Inferior parietal cortex (tissue), 1 donor: Measurements from ENCODE around the gene MRPL1.

Source experiments
- DNase-seq: peaks from one replicate; pipeline ENCODE4 v3.0.0-alpha.2; 2016; ENCODE audit errors: extremely low spot score

The MRPL1 gene

DNA sequence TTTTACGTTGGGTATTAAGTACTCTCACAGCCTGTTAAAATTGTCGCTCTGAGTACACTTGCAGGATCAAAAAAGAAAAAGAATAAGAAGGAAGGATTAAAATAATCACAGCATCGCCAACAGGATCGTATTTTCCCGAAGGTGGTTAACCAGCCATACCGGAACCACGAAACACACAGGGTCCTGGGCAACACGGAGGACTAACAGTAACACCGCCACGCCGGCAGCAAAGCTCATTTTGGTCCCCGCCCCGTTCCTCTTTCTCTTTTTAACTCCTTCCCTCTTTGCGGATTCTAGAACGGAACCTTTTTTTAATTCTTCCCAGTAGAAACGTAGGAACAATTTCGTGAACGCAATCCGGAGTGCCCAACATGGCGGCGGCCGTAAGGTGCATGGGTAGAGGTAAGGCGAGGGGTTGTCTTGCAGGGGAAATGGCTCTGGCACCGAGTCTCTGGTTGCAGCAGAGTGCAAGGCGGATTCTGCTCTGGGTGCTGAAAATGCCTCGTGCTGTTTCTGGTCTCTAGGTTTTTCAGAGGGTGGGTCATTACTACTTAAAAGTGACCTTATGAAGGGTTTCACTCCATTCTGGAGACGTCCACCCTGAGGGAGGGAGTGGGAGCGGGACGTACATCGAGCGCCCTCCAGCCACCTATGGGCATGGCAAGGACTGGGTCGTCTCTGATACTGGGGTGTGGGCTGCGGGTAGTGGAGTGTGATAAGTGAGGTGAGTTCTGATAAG lies at the start of gene MRPL1:
Gene MRPL1 (plus strand): TSS at position 353 of the 739 bp plus-strand sequence. CDS start 19 bp downstream, at position 372.
- peak; percentile 94 for DNase-seq

- no peak for DNase-seq
These were observed 47.0 kb upstream of the MRPL1 start for GRCh38 chr4:77815636-77816035.

GRCh38 chr4:77816546-77816945 lies 46.1 kb upstream of the MRPL1 start:
- no peak for DNase-seq

DNA sequence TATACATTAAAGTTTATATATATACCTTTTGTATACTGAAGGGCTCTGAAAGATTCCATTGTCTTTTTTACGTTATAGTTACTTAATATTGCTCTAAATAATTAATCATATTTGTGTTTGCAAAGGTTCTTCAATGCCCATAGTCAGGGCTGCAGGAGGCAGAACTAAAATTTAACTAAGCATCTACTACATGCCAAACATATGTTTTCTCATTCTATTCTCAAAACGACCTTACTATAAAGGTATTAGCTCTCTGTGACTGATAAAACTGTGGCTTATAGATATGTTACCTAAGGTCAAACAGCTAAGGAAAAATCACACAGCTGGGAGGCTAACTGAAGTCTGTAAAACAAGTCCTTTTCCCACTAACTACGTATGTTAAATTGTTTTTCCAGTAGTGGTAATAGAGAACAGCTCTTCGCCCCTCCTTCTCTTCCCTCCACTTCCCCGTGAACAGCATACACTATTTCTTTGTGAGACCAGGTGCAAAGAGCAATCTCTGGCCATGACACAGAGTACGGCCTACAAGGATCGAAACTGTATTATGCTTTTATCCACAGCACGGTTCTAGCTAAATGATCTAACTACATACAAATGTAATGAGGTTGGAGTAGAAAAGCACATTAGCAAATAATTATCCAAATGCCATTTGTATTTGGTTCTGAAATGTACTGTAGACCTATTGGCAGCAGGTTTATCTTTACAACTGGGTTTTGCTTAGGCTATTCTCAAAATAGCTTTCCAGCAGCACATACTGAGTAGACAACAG lies 45.1 kb upstream of the MRPL1 start:
- DNase-seq = peak; percentile 21

DNA sequence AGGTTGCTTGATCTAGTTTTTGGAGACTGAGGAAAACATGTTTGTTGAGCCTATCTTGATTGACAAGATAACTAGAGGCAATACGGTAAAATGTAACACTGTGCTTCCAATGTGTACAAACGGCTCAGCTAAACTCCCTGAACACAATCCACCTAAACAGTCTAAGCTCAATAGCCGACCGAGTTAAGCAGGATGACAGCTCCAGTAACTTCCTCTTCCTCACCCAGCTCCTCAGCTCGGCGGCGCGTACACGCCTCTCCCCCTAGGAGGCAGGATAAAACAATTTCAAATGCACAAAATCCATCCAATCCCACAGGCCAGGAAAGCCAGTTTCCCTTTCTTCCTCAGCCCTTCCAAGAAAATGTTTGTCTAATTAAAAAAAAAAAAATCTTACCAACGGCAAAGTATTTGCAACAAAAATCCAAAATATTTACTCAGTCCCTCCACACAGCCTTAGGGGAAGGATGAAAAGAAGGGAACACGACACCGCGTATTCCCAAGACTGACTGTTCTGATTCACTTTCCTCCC lies 44.5 kb upstream of the MRPL1 start:
- DNase-seq = peak; percentile 80

GRCh38 chr4:77818602-77819403 lies 43.8 kb upstream of the MRPL1 start, which contains the start of gene CNOT6L:
TSS of gene CNOT6L (minus strand) at chr4:77819368. CDS start at chr4:77819308, 60 bp downstream.
- DNase-seq = peak; percentile 55

DNA sequence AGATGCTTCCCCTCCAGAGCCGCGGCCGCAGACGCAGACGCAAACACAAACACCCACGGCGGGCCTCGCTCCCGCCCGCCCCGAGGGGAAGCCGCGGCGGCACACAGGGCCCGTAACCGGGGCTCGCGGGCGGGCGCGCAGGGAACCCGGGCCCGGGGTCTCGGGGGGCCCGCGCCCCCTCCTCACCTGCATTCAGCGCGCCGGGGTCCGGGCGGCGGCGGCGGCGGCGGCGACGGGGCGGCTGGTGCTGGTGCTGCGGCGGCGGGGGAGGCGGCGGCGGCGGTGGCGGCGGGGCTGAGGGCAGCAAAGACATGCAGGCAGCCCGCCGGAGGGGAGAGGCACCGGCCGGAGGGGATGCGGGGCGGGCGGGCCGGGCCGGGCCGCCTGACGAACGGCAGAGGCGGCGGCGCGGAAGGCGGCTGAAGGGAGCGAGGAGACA lies 43.2 kb upstream of the MRPL1 start:
- no peak for DNase-seq

DNA sequence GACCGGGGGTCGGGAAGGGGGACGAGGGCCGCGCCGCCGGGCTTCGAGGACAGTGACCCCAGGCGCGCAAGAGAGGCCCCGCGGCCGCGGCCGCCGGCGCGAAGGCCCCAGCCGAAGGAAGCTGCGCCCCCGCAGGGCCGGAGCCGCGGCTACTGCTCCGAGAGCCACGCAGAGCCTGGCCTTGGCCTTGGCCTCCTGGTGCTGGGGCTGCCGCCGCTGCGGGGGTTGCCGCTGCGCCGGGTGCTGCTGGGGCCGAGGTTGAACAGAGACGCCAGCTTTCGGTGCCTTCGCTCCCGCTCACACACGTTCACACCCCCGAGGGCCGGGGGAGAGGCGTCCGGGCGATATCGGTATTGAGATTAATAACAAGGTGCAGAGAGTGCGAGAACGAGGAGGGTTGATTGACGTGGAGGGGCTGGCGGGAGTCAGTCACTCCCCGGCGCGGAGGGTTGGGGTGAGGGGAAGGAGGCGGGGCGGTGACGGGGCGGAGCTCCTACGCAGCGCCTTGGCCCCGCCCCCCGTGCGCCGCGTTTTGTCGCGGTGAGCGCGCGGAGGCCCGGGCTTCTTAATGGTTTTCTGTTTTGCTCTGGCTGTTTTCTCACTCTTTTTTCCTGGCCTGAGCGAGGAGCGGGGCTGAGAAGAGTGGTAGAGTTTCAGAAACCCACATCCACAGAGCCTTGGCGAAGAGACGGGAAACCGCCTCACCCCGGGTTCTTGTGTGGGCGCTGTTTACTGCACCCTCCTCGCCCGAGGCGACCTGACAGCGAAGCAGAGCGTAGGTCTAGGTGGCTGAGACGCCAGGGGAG lies 42.6 kb upstream of the MRPL1 start:
- DNase-seq = peak; percentile 91

GRCh38 chr4:77820649-77821561 lies 41.7 kb upstream of the MRPL1 start:
- peak; percentile 48 for DNase-seq

- DNase-seq = no peak
These were observed 40.9 kb upstream of the MRPL1 start for GRCh38 chr4:77821775-77822174.

DNA sequence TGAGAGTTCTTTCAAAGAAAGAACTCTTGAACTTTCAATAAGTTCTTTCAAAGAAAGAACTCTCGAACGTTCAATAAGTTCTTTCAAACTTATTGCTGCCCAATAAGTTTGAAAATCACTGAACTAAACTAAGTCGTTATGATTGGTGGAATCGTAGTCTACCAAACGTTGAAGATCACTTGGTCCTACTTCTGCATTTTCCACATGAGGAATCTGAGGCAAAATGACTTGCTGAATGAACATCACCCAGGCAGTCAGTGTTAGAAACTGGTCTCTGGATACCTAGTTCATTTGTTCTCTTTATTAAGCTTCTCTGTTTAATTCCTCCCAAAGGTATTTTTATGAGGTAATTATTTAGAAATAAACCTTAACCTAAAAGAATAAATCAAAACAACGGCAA lies 36.4 kb upstream of the MRPL1 start:
- no peak for DNase-seq

GRCh38 chr4:77827343-77827742 lies 35.3 kb upstream of the MRPL1 start:
- DNase-seq = no peak

GRCh38 chr4:77833126-77833724 lies 29.4 kb upstream of the MRPL1 start:
- DNase-seq = no peak

GRCh38 chr4:77834403-77834802 lies 28.2 kb upstream of the MRPL1 start:
- no peak for DNase-seq

- DNase-seq = no peak
These were observed 19.0 kb upstream of the MRPL1 start for GRCh38 chr4:77843628-77844027.

- DNase-seq = no peak
These were observed 18.3 kb upstream of the MRPL1 start for GRCh38 chr4:77844363-77844762.

DNA sequence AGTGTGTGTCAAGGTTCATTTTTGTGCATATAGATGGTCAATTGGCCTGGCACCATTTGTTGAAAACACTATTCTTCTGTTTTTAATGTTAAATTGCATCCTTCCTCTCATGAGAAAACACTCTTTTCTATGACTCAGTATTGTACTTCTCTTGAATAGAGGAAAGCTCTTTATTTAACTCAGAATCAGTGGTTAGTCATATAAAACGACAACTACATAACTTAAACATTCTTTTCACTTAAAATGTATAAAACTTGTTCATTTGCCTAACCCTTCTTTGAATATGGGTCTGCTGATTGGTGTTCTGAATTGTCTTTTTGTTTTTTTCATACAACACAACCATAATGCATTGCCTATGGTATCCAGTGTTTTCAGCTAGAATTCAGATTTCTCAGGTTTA lies 17.2 kb upstream of the MRPL1 start:
- no peak for DNase-seq

GRCh38 chr4:77845929-77846328 lies 16.7 kb upstream of the MRPL1 start:
- no peak for DNase-seq

- no peak for DNase-seq
These were observed 14.1 kb upstream of the MRPL1 start for GRCh38 chr4:77848508-77848907.
